ENCODE measurements around the gene RAP1A.

GRCh38 chr1:111679541-111679940, 60.0 kb downstream of the RAP1A start:
- TF ChIP-seq CTCF (conservative IDR thresholded peaks at IDR 0.05; ENCODE audit: low read depth, low read length), result no peak
- TF ChIP-seq EZH2 (IDR thresholded peaks at IDR 0.05; ENCODE audit: borderline replicate concordance, low read depth, low read length, poor library complexity, severe bottlenecking), result no peak

Measured in A673 (cell line).